Peyer's patch (tissue), 4 donors: ENCODE results near the gene MB21D2.

Experiments used
- CTCF ChIP-seq, 6 experiments: fragments of 450-650 bp in 4 of 6; fragments of 200-600 bp in 2 of 6; sonication (generic) in 1 of 6; IDR thresholded peaks; one replicate each; pipeline ENCODE4 v1.5.1; 2017 to 2019; ENCODE audit warnings: antibody characterized with exemption in 6 of 6, mild to moderate bottlenecking in 3 of 6, moderate library complexity in 1 of 6
- POLR2A ChIP-seq, 2 donors: fragments of 450-650 bp; IDR thresholded peaks; one replicate each; pipeline ENCODE4 v1.5.1; 2017; ENCODE audit warnings: antibody characterized with exemption in 2 of 2, mild to moderate bottlenecking in 2 of 2, moderate library complexity in 2 of 2

GRCh38 chr3:192880313-192880712 is 37.3 kb downstream of the MB21D2 start:
- TF ChIP-seq POLR2A (IDR thresholded peaks at IDR 0.05) (no peak), CTCF (IDR thresholded peaks at IDR 0.05) (no peak)
